NCI-H1105 treated with DMSO at 0.1 percent for 48 hours (cell line): Measurements from ENCODE around the gene BMPR1B.

Experiments used
- DNase-seq: peaks from one replicate; lab custom pipeline; 2025; lab: John Stamatoyannopoulos, UW

The BMPR1B gene

GRCh38 chr4:94833394-94833793 is 75.6 kb downstream of the BMPR1B start:
- no peak for DNase-seq

GRCh38 chr4:94834501-94834900 is 76.7 kb downstream of the BMPR1B start:
- no peak for DNase-seq

- DNase-seq = peak; percentile 14
Measured at GRCh38 chr4:94841166-94841863, 83.6 kb downstream of the BMPR1B start.

- DNase-seq = no peak
Measured at GRCh38 chr4:94841864-94842221, 84.1 kb downstream of the BMPR1B start.

GRCh38 chr4:94843216-94843615 is 85.5 kb downstream of the BMPR1B start:
- no peak for DNase-seq

- DNase-seq = no peak
Measured at GRCh38 chr4:94848326-94848725, 90.6 kb downstream of the BMPR1B start.

- DNase-seq = no peak
Measured at GRCh38 chr4:94849901-94850300, 92.1 kb downstream of the BMPR1B start.

GRCh38 chr4:94852616-94853015 is 94.9 kb downstream of the BMPR1B start:
- DNase-seq = no peak

GRCh38 chr4:94856030-94856429 is 98.3 kb downstream of the BMPR1B start:
- DNase-seq = no peak

GRCh38 chr4:94870146-94870545 is 112.4 kb downstream of the BMPR1B start:
- no peak for DNase-seq

- no peak for DNase-seq
Measured at GRCh38 chr4:94871644-94872305, 114.0 kb downstream of the BMPR1B start.

GRCh38 chr4:94877973-94878372 is 120.2 kb downstream of the BMPR1B start:
- DNase-seq = no peak

- no peak for DNase-seq
Measured at GRCh38 chr4:94880956-94881355, 123.2 kb downstream of the BMPR1B start.

- no peak for DNase-seq
Measured at GRCh38 chr4:94882756-94883155, 125.0 kb downstream of the BMPR1B start.

- DNase-seq = no peak
Measured at GRCh38 chr4:94887027-94887426, 129.3 kb downstream of the BMPR1B start.

- DNase-seq = no peak
Measured at GRCh38 chr4:94889523-94889922, 131.8 kb downstream of the BMPR1B start.

GRCh38 chr4:94889946-94890345 is 132.2 kb downstream of the BMPR1B start:
- DNase-seq = no peak

GRCh38 chr4:94890579-94890978 is 132.8 kb downstream of the BMPR1B start:
- DNase-seq = no peak

- DNase-seq = no peak
Measured at GRCh38 chr4:94892051-94892450, 134.3 kb downstream of the BMPR1B start.

GRCh38 chr4:94895081-94895480 is 137.3 kb downstream of the BMPR1B start:
- no peak for DNase-seq

- no peak for DNase-seq
Measured at GRCh38 chr4:94897023-94897422, 139.3 kb downstream of the BMPR1B start.

GRCh38 chr4:94905511-94905910 is 147.8 kb downstream of the BMPR1B start:
- DNase-seq = no peak

GRCh38 chr4:94909645-94910044 is 151.9 kb downstream of the BMPR1B start:
- no peak for DNase-seq

- DNase-seq = no peak
Measured at GRCh38 chr4:94911106-94911505, 153.4 kb downstream of the BMPR1B start.
